Activated T-cell treated with anti-CD3 and anti-CD28 coated beads, Interleukin-2, amount 50 U/mL, for 4 hours (primary cell): ENCODE results near the gene PLD5. TPM values are rescaled to one million over a fixed set of nuclear protein-coding genes. Genes with fewer than 3 reads are reported as not detected.
"Not testable (repeated sequence)": the region's sequence is repeated elsewhere in the genome, so short reads cannot be mapped to it uniquely, and the experiment has no call there.

Experiments used
- ATAC-seq, 2 donors: fragments of 200-7000 bp; cut with Tn5 transposase; one replicate each; pipeline ENCODE4 v1.10.0; 2021
- DNase-seq: peaks from one replicate; pipeline ENCODE4 v3.0.0-alpha.2; 2020
- H3K27me3 Mint-ChIP-seq: one replicate; pipeline ENCODE4 v1.8.0; 2021; ENCODE audit warnings: low read depth, mixed read lengths
- H3K36me3 Mint-ChIP-seq: one replicate; pipeline ENCODE4 v1.8.0; 2022; ENCODE audit warnings: mixed read lengths; ENCODE audit not compliant: insufficient read depth
- H3K4me1 Mint-ChIP-seq: one replicate; pipeline ENCODE4 v1.8.0; 2021; ENCODE audit warnings: low read depth, mixed read lengths
- H3K4me3 Mint-ChIP-seq: one replicate; pipeline ENCODE4 v1.8.0; 2021; ENCODE audit warnings: mild to moderate bottlenecking, moderate library complexity, mixed read lengths
- H3K9me3 Mint-ChIP-seq: one replicate; pipeline ENCODE4 v1.8.0; 2021; ENCODE audit warnings: mixed read lengths
- total RNA-seq, 3 donors: library from RNA; stranded (reverse); gene quantifications; one replicate each; pipeline ENCODE4 v1.2.1, GENCODE V29; 2021

Gene PLD5
- total RNA-seq, 3 donors from 2014 or later = not detected

DNA sequence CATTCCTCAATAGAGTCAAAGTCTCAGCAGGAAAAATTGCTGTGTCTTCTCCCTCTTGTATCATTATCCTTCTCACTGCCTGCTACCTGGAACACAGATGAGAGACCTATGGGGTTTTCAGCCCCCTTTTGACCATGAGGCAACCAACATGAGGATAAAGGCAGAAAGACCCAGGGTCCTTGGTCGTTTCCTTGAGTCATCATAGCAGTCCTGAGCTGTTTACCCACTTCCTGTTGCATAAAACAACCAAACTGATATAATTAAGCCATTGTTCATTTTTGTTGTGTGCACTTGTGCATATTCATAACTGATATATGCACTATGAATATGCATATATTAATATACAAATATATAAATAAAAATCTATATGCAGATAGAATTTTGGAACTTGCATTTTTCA lies 337.3 kb downstream of the PLD5 start:
- H3K27me3 Mint-ChIP-seq = peaks cover 2% of the 10 kb centered on the region
- ATAC-seq (no peak), DNase-seq (no peak)
- H3K36me3 Mint-ChIP-seq = no peaks in the 10 kb centered on the region
- no peaks in the 10 kb centered on the region for H3K4me1 Mint-ChIP-seq
- H3K9me3 Mint-ChIP-seq = peaks cover 7% of the 10 kb centered on the region
- H3K4me3 Mint-ChIP-seq = no peak overlapping the region

DNA sequence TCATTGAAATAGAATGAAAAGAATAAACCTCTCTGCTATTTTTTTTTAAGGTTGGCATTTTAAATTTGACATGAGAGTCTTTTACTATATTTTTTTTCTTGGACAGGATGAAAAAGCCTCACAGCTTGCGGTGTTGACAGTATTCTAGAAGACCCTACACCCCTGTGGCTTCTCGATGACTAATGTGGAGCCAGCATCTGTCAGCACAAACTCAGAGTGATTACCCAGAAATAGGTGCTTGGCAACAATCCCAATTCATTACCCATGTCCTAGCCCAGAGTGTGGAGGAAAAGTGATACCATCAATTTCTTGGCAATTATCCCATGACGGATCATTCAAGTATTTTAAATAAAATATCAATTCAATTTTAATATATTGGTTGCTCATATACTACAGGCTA lies 338.8 kb downstream of the PLD5 start:
- H3K36me3 Mint-ChIP-seq = no peaks in the 10 kb centered on the region
- no peaks in the 10 kb centered on the region for H3K4me1 Mint-ChIP-seq
- ATAC-seq (no peak), DNase-seq (no peak)
- no peak overlapping the region for H3K4me3 Mint-ChIP-seq
- H3K9me3 Mint-ChIP-seq = peaks cover 7% of the 10 kb centered on the region
- peaks cover 2% of the 10 kb centered on the region for H3K27me3 Mint-ChIP-seq

- DNase-seq = no peak
- ATAC-seq = no peak
- no peak overlapping the region for H3K4me3 Mint-ChIP-seq
- peaks cover 2% of the 10 kb centered on the region for H3K27me3 Mint-ChIP-seq
- H3K9me3 Mint-ChIP-seq = peaks cover 7% of the 10 kb centered on the region
- H3K36me3 Mint-ChIP-seq = no peaks in the 10 kb centered on the region
- no peaks in the 10 kb centered on the region for H3K4me1 Mint-ChIP-seq
Observed at GRCh38 chr1:242184955-242185354, 339.5 kb downstream of the PLD5 start.

DNA sequence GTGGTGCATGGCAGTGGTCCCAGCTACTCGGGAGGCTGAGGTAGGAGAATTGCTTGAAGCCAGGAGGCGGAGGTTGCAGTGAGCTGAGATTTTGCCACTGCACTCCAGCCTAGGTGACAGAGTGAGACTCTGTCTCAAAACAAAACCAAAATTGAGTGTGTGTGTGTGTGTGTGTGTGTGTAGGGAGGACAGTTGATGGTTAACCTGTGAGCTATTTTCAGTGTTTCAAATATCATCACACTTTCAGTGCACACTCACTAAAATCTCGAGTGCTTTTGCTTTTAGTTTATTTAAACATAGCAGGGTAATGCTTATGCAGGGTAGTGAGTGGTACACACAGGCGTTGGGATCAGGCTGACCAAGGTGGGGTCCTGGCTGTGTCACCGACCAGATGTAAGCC lies 344.7 kb downstream of the PLD5 start:
- not testable (repeated sequence) for H3K9me3 Mint-ChIP-seq, ATAC-seq, H3K4me3 Mint-ChIP-seq, H3K4me1 Mint-ChIP-seq, DNase-seq, H3K27me3 Mint-ChIP-seq, H3K36me3 Mint-ChIP-seq

- Mint-ChIP-seq H3K9me3 (no peaks in the 10 kb centered on the region), H3K4me3 (no peak overlapping the region), H3K4me1 (no peaks in the 10 kb centered on the region), H3K27me3 (no peaks in the 10 kb centered on the region), H3K36me3 (no peaks in the 10 kb centered on the region)
- DNase-seq = no peak
- ATAC-seq = no peak
Observed at GRCh38 chr1:242178924-242179708, 345.4 kb downstream of the PLD5 start.

- Mint-ChIP-seq H3K36me3 (no peaks in the 10 kb centered on the region), H3K4me3 (no peak overlapping the region), H3K4me1 (no peaks in the 10 kb centered on the region), H3K27me3 (no peaks in the 10 kb centered on the region), H3K9me3 (no peaks in the 10 kb centered on the region)
- no peak for ATAC-seq
- no peak for DNase-seq
Observed at GRCh38 chr1:242178436-242178835, 346.1 kb downstream of the PLD5 start.

DNA sequence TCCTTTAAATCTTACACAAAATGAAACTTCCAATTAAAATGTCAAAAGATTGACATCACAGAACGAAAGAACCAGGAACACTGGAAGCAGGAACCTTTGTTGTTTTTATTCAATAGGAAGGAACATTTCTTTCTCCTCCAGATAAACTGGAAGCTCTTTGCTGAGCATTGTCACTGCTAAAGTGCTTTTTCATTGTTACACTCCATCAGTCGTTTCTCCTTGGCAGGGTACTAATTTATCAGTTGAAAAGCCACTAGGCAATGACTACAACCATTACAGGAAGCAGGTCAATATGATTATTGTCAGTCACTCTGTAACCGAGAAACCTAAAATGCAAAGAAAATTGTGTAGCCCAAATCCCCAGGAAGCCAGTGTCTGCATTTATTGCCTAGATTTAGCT lies 362.4 kb downstream of the PLD5 start:
- DNase-seq = no peak
- H3K36me3 Mint-ChIP-seq = no peaks in the 10 kb centered on the region
- no peak for ATAC-seq
- H3K27me3 Mint-ChIP-seq = no peaks in the 10 kb centered on the region
- no peaks in the 10 kb centered on the region for H3K4me1 Mint-ChIP-seq
- H3K9me3 Mint-ChIP-seq = no peaks in the 10 kb centered on the region
- no peak overlapping the region for H3K4me3 Mint-ChIP-seq

DNA sequence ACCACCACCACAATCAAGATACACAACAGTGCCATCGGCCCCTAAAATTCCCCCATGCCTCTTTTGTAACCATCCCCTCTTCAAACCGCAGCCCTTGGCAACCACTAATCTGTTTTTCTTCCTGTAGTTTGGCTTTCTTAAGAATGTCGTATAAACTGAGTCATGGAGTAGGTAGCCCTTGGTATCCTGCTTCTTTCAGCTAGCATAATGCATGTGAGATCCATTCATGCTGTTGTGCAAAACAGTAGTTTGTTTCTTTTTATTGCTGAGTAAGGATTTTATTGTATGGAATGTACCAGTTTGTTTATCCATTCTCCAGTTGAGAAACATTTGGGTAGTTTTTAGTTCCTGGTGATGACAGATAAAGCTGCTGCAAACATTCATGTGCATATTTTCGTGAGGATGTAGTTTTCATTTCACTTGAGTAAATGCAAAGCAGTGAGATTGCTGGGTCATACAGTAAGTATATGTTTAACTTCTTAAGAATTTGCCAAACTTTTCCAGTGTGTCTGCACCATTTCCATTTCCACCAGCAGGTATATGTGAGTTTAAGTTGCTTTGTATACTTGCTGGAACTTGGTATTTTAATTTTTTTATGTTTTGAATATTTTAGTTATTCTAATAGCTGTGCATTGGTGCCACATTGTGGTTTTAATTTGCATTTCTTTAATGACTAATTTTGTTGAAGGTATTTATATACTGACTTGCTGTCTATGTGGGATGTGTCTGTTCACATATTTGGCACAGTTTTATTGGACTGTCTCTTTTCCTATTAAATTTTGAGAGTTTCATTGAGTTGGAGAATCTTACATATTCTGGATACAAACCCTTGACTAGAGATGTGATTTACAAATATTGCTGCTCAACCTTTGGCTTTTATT lies 377.2 kb downstream of the PLD5 start:
- Mint-ChIP-seq H3K4me3 (no peak overlapping the region), H3K36me3 (no peaks in the 10 kb centered on the region), H3K27me3 (no peaks in the 10 kb centered on the region), H3K4me1 (no peaks in the 10 kb centered on the region), H3K9me3 (peaks cover 12% of the 10 kb centered on the region)
- ATAC-seq (no peak), DNase-seq (no peak)

- ATAC-seq (no peak), DNase-seq (no peak)
- H3K9me3 Mint-ChIP-seq = peaks cover 12% of the 10 kb centered on the region
- no peak overlapping the region for H3K4me3 Mint-ChIP-seq
- no peaks in the 10 kb centered on the region for H3K36me3 Mint-ChIP-seq
- no peaks in the 10 kb centered on the region for H3K4me1 Mint-ChIP-seq
- no peaks in the 10 kb centered on the region for H3K27me3 Mint-ChIP-seq
Observed at GRCh38 chr1:242146652-242147051, 377.8 kb downstream of the PLD5 start.

DNA sequence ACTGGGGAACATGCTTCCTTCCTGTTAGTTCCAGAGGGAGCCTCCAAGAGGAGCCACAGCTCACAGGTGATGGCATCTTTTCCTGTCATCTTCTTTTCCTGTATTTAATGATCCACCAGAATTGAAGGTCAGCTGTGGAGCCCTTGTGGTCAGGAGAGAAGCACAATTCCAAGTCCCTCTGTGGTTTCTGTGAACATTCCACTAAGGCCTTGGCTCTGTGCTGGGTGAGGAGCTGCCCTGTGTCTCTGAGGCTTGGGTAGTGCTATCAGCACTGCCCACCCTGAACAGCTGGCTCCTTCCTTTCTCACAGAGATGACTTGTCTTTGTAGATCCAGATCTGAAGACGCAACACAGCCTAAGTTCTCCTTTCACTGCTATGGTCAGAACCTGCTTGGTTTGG lies 383.7 kb downstream of the PLD5 start:
- DNase-seq (no peak), ATAC-seq (no peak)
- Mint-ChIP-seq H3K4me3 (no peak overlapping the region), H3K4me1 (no peaks in the 10 kb centered on the region), H3K36me3 (no peaks in the 10 kb centered on the region), H3K27me3 (no peaks in the 10 kb centered on the region), H3K9me3 (no peaks in the 10 kb centered on the region)

DNA sequence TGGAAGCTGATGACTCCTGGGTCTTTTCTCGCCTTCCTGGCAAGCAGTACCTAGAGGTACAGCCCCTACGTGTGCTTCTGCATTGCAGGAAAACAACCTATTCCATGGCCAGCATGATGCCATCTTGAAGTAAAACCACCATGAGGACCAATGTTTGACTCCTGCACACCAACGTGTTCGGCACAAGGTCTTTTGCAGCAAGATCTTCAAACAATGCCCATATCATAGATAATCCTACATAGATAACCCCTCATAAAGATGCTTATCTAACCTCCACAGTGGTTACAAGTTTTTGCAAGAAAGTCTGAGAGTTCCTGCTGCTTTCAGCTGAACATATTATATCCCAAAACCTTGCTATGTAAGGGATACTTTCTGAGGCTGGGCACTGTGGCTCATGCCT lies 384.5 kb downstream of the PLD5 start:
- Mint-ChIP-seq H3K4me3 (no peak overlapping the region), H3K9me3 (no peaks in the 10 kb centered on the region), H3K27me3 (no peaks in the 10 kb centered on the region), H3K4me1 (no peaks in the 10 kb centered on the region), H3K36me3 (no peaks in the 10 kb centered on the region)
- no peak for ATAC-seq
- DNase-seq = no peak

DNA sequence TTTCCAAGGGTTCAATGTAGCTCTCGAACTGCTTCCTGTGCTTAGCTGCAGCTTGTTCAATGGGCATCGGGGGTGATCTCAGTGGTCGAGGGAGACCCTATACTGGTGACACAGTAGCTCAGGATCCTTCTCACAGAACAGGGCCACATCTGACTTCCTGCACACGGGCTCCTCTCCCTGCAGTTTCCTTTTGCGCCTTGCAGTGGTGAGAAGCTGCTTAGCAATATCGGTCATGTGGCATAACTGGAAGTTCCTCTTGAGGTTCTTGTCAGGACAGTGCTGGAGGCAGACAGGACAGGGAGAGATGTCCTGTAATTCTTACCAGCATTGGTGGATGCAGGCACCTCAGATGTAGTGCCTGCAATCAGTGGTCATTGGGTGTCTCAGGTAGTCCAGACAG lies 385.1 kb downstream of the PLD5 start:
- no peak overlapping the region for H3K4me3 Mint-ChIP-seq
- no peaks in the 10 kb centered on the region for H3K9me3 Mint-ChIP-seq
- no peak for ATAC-seq
- no peaks in the 10 kb centered on the region for H3K36me3 Mint-ChIP-seq
- H3K4me1 Mint-ChIP-seq = no peaks in the 10 kb centered on the region
- DNase-seq = no peak
- H3K27me3 Mint-ChIP-seq = no peaks in the 10 kb centered on the region

GRCh38 chr1:242133796-242134195 lies 390.7 kb downstream of the PLD5 start:
- DNase-seq (no peak), ATAC-seq (no peak)
- no peaks in the 10 kb centered on the region for H3K36me3 Mint-ChIP-seq
- H3K4me1 Mint-ChIP-seq = no peaks in the 10 kb centered on the region
- no peak overlapping the region for H3K4me3 Mint-ChIP-seq
- H3K9me3 Mint-ChIP-seq = peaks cover 6% of the 10 kb centered on the region
- H3K27me3 Mint-ChIP-seq = no peaks in the 10 kb centered on the region

- H3K4me1 Mint-ChIP-seq = no peaks in the 10 kb centered on the region
- ATAC-seq (no peak), DNase-seq (no peak)
- H3K4me3 Mint-ChIP-seq = no peak overlapping the region
- no peaks in the 10 kb centered on the region for H3K36me3 Mint-ChIP-seq
- H3K27me3 Mint-ChIP-seq = no peaks in the 10 kb centered on the region
- H3K9me3 Mint-ChIP-seq = peaks cover 6% of the 10 kb centered on the region
Observed at GRCh38 chr1:242133351-242133750, 391.1 kb downstream of the PLD5 start.
